HepG2 (cell line): ENCODE results near the gene P2RX1. TPM values are rescaled to one million over a fixed set of nuclear protein-coding genes. Genes with fewer than 3 reads are reported as not detected.

Source experiments
- AKAP8 ChIP-seq: sonication (generic); formaldehyde crosslinking; IDR thresholded peaks from 2 replicates; pipeline ENCODE4 v1.5.1; 2020; ENCODE audit warnings: mild to moderate bottlenecking, missing genetic modification reagents
- DMAP1 ChIP-seq: IDR thresholded peaks from 2 replicates; pipeline ENCODE4 v1.6.1; 2016
- IRF2 ChIP-seq: IDR thresholded peaks from 2 replicates; pipeline ENCODE4 v1.6.1; 2018; ENCODE audit warnings: missing genetic modification reagents, missing compliant biosample characterization
- SOX6 ChIP-seq, 2 experiments: fragments of 450-650 bp in 1 of 2; sonication (generic) in 1 of 2; formaldehyde crosslinking in 1 of 2; IDR thresholded peaks; 2 replicates each; pipeline versions ENCODE4 v1.4.0 to v1.6.1; 2017 to 2020; ENCODE audit warnings: antibody characterized with exemption in 1 of 2, mild to moderate bottlenecking in 1 of 2, missing genetic modification reagents in 1 of 2
- ZBTB33 ChIP-seq: sonication (generic); formaldehyde crosslinking; IDR thresholded peaks from 2 replicates; pipeline ENCODE4 v1.4.0; 2020; ENCODE audit warnings: missing genetic modification reagents
- ZBTB7A ChIP-seq: sonication (generic); formaldehyde crosslinking; IDR thresholded peaks from 2 replicates; pipeline ENCODE4 v1.8.0; 2022; ENCODE audit warnings: mild to moderate bottlenecking, missing genetic modification reagents
- ZFY ChIP-seq: sonication (generic); formaldehyde crosslinking; IDR thresholded peaks from 2 replicates; pipeline ENCODE4 v1.4.0; 2020; ENCODE audit warnings: missing genetic modification reagents
- ZNF329 ChIP-seq: sonication (generic); formaldehyde crosslinking; IDR thresholded peaks from 2 replicates; pipeline ENCODE4 v1.9.0; 2021; ENCODE audit warnings: low read depth, mild to moderate bottlenecking, missing genetic modification reagents
- ZNF510 ChIP-seq: sonication (generic); formaldehyde crosslinking; IDR thresholded peaks from 2 replicates; pipeline ENCODE4 v1.4.0; 2020; ENCODE audit warnings: low read depth, mild to moderate bottlenecking, missing genetic modification reagents
- ZNF761 ChIP-seq: sonication (generic); formaldehyde crosslinking; conservative IDR thresholded peaks from 2 replicates; pipeline ENCODE4 v1.4.0; 2020; ENCODE audit warnings: mild to moderate bottlenecking, missing genetic modification reagents
- ZNF781 ChIP-seq: sonication (generic); formaldehyde crosslinking; IDR thresholded peaks from 2 replicates; pipeline ENCODE4 v1.5.1; 2020; ENCODE audit warnings: borderline replicate concordance, mild to moderate bottlenecking, missing genetic modification reagents; ENCODE audit errors: not compliant biosample characterization
- ZNF790 ChIP-seq: sonication (generic); formaldehyde crosslinking; IDR thresholded peaks from 2 replicates; pipeline ENCODE4 v1.8.0; 2022; ENCODE audit warnings: missing genetic modification reagents, mild to moderate bottlenecking, borderline replicate concordance
- ZNF839 ChIP-seq: sonication (generic); formaldehyde crosslinking; IDR thresholded peaks from 2 replicates; pipeline ENCODE4 v1.4.0; 2020; ENCODE audit warnings: missing genetic modification reagents, mild to moderate bottlenecking, borderline replicate concordance
- ZZZ3 ChIP-seq: sonication (generic); formaldehyde crosslinking; IDR thresholded peaks from 2 replicates; pipeline ENCODE4 v1.4.0; 2020; ENCODE audit warnings: missing genetic modification reagents, mild to moderate bottlenecking, borderline replicate concordance
- polyA plus RNA-seq, 8 experiments: library from polyadenylated mRNA; depleted of rRNA in 3 of 8; stranded (reverse) in 7 of 8; unstranded in 1 of 8; fragments of >200 nt; fragmentation: Illumina TruSeq in 4 of 8; extraction: Trizol in 4 of 8; gene quantifications; 2 replicates each; pipeline versions ENCODE4 v1.2.1 to v1.2.3, GENCODE V29; 2011 to 2016; ENCODE audit warnings: low read depth in 4 of 8, missing spikeins in 1 of 8, mixed read lengths in 1 of 8; ENCODE audit not compliant: insufficient read depth in 1 of 8
- total RNA-seq, 5 experiments: library from RNA; depleted of rRNA; stranded (reverse); fragments of >200 nt; fragmentation: Illumina TruSeq; extraction: Trizol; gene quantifications; 2 replicates each; pipeline ENCODE4 v1.2.3, GENCODE V29; 2016; ENCODE audit warnings: low read depth in 1 of 5
- TF ChIP-seq, protein P1 (sequence below): IDR thresholded peaks from 2 replicates; pipeline ENCODE4 v1.6.1; 2012; ENCODE audit warnings: inconsistent platforms
- TF ChIP-seq, protein P2 (sequence below): sonication (generic); formaldehyde crosslinking; conservative IDR thresholded peaks from 2 replicates; pipeline ENCODE4 v1.4.0; 2020; ENCODE audit warnings: mild to moderate bottlenecking, missing genetic modification reagents, moderate library complexity
- TF ChIP-seq, protein P3 (sequence below): sonication (generic); formaldehyde crosslinking; IDR thresholded peaks from 2 replicates; pipeline ENCODE4 v1.9.0; 2022; ENCODE audit warnings: missing genetic modification reagents, mild to moderate bottlenecking, borderline replicate concordance
- TF ChIP-seq, protein P4 (sequence below): sonication (generic); formaldehyde crosslinking; IDR thresholded peaks from 2 replicates; pipeline ENCODE4 v1.8.1; 2023; ENCODE audit warnings: mild to moderate bottlenecking, inconsistent platforms, moderate library complexity, missing genetic modification reagents, borderline replicate concordance

P2RX1 gene
- total and polyA plus RNA-seq, 2 of the 13 experiments (the other 11 are each of a cell fraction or from before 2014, with no cell fraction given): 0.04 to 0.50 TPM

DNA sequence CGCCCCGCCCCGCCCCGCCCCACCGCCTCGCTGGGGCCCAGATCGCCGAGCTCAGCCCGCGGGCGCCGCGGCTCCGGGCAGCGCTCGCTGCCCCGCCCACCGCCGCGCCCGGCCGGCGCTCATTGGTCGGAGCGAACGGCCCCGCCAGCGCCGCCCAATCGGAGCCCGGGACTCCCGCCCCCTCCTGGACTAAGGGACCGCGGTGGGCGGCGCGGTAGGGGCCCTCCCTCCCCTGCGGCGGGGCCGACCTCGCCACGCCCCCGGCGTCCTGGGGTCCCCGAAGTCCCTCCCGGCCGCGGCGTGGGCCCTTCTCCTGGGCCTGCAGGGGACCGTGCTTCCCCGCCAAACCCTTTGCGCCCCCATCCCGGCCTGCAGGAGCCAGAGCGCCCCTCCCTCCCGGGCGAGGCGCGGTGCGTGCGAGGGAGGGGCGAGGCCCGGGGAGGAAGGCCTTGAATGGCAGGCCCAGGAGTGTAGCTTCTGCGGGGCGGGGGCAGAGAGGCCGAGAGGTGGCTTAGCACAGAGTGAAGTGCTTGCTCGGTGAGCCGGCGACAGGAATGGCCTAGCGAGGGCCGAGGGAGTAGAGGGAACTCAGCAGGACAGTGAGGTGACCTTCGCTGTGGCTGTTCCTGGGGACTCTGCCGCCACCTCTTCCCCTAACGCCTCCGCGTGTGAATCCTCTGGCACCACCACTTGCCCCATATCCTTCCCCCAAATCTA lies 23.1 kb downstream of the P2RX1 start, which contains the start of gene CAMKK1 (continued):
- TF ChIP-seq, protein P1, sequence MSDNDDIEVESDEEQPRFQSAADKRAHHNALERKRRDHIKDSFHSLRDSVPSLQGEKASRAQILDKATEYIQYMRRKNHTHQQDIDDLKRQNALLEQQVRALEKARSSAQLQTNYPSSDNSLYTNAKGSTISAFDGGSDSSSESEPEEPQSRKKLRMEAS: peak; percentile 84
- TF ChIP-seq ZNF761 (no peak), IRF2 (CRISPR knock-in tag) (0 out of 2 replicates have a peak, but pooled peaks have one; percentile 20), ZBTB33 (CRISPR knock-in tag) (no peak), ZNF329 (no peak), ZBTB7A (CRISPR knock-in tag) (peak; percentile 38; the same call in 1 of the 2 replicates), AKAP8 (peak; percentile 71; the same call in 1 of the 2 replicates), ZNF510 (CRISPR knock-in tag) (no peak), DMAP1 (CRISPR knock-in tag) (peak; percentile 65), SOX6 (IDR thresholded peaks at IDR 0.05) (no peak), SOX6 (CRISPR knock-in tag; IDR thresholded peaks at IDR 0.05) (peak; percentile 30; the same call in 1 of the 2 replicates), ZFY (peak; percentile 94), ZZZ3 (CRISPR knock-in tag) (0 out of 2 replicates have a peak, but pooled peaks have one; percentile 67), ZNF839 (CRISPR knock-in tag) (no peak), ZNF790 (peak; percentile 17; the same call in 1 of the 2 replicates), ZNF781 (CRISPR knock-in tag) (peak; percentile 43)
- TF ChIP-seq, protein P2, sequence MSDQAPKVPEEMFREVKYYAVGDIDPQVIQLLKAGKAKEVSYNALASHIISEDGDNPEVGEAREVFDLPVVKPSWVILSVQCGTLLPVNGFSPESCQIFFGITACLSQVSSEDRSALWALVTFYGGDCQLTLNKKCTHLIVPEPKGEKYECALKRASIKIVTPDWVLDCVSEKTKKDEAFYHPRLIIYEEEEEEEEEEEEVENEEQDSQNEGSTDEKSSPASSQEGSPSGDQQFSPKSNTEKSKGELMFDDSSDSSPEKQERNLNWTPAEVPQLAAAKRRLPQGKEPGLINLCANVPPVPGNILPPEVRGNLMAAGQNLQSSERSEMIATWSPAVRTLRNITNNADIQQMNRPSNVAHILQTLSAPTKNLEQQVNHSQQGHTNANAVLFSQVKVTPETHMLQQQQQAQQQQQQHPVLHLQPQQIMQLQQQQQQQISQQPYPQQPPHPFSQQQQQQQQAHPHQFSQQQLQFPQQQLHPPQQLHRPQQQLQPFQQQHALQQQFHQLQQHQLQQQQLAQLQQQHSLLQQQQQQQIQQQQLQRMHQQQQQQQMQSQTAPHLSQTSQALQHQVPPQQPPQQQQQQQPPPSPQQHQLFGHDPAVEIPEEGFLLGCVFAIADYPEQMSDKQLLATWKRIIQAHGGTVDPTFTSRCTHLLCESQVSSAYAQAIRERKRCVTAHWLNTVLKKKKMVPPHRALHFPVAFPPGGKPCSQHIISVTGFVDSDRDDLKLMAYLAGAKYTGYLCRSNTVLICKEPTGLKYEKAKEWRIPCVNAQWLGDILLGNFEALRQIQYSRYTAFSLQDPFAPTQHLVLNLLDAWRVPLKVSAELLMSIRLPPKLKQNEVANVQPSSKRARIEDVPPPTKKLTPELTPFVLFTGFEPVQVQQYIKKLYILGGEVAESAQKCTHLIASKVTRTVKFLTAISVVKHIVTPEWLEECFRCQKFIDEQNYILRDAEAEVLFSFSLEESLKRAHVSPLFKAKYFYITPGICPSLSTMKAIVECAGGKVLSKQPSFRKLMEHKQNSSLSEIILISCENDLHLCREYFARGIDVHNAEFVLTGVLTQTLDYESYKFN (CRISPR knock-in tag): peak; percentile 41; the same call in 1 of the 2 replicates
- TF ChIP-seq, protein P3, sequence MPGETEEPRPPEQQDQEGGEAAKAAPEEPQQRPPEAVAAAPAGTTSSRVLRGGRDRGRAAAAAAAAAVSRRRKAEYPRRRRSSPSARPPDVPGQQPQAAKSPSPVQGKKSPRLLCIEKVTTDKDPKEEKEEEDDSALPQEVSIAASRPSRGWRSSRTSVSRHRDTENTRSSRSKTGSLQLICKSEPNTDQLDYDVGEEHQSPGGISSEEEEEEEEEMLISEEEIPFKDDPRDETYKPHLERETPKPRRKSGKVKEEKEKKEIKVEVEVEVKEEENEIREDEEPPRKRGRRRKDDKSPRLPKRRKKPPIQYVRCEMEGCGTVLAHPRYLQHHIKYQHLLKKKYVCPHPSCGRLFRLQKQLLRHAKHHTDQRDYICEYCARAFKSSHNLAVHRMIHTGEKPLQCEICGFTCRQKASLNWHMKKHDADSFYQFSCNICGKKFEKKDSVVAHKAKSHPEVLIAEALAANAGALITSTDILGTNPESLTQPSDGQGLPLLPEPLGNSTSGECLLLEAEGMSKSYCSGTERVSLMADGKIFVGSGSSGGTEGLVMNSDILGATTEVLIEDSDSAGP (CRISPR knock-in tag): peak; percentile 48; the same call in 1 of the 2 replicates
- TF ChIP-seq, protein P4, sequence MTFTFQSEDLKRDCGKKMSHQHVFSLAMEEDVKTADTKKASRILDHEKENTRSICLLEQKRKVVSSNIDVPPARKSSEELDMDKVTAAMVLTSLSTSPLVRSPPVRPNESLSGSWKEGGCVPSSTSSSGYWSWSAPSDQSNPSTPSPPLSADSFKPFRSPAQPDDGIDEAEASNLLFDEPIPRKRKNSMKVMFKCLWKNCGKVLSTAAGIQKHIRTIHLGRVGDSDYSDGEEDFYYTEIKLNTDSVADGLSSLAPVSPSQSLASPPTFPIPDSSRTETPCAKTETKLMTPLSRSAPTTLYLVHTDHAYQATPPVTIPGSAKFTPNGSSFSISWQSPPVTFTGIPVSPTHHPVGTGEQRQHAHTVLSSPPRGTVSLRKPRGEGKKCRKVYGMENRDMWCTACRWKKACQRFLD (CRISPR knock-in tag): 0 out of 2 replicates have a peak, but pooled peaks have one; percentile 14
